HG03060 (cell line): ENCODE results near the gene SLC36A2.
"Not testable (repeated sequence)": the region's sequence is repeated elsewhere in the genome, so short reads cannot be mapped to it uniquely, and the experiment has no call there.

Experiments used
- ATAC-seq: cut with Tn5 transposase; IDR thresholded peaks from one replicate; pipeline ENCODE4 v1.9.1; 2021; ENCODE audit warnings: low read depth, moderate number of reproducible peaks; ENCODE audit not compliant: unreplicated experiment

SLC36A2 gene

GRCh38 chr5:151347369-151347768 is at the start of gene SLC36A2:
TSS of gene SLC36A2 (minus strand) at chr5:151347559. CDS start at chr5:151347460, 99 bp downstream.
- no peak for ATAC-seq

GRCh38 chr5:151388960-151389359 is 41.6 kb upstream of the SLC36A2 start:
- ATAC-seq: no peak

- ATAC-seq: no peak
These were observed 36.7 kb upstream of the SLC36A2 start for GRCh38 chr5:151384106-151384505.

GRCh38 chr5:151383011-151383410 is 35.7 kb upstream of the SLC36A2 start:
- no peak for ATAC-seq

- no peak for ATAC-seq
These were observed 35.2 kb upstream of the SLC36A2 start for GRCh38 chr5:151382576-151382975.

- ATAC-seq: no peak
These were observed 34.5 kb upstream of the SLC36A2 start for GRCh38 chr5:151381899-151382298.

- ATAC-seq: no peak
These were observed 31.3 kb upstream of the SLC36A2 start for GRCh38 chr5:151378616-151379015.

- no peak for ATAC-seq
These were observed 27.2 kb upstream of the SLC36A2 start for GRCh38 chr5:151374539-151374938.

GRCh38 chr5:151367038-151367437 is 19.7 kb upstream of the SLC36A2 start:
- not testable (repeated sequence) for ATAC-seq

GRCh38 chr5:151363673-151364072 is 16.3 kb upstream of the SLC36A2 start:
- no peak for ATAC-seq

- no peak for ATAC-seq
These were observed 15.6 kb upstream of the SLC36A2 start for GRCh38 chr5:151362970-151363369.

GRCh38 chr5:151359391-151359790 is 12.0 kb upstream of the SLC36A2 start:
- ATAC-seq: no peak

- ATAC-seq: no peak
These were observed 10.4 kb upstream of the SLC36A2 start for GRCh38 chr5:151357792-151358191.

- ATAC-seq: no peak
These were observed 9.7 kb upstream of the SLC36A2 start for GRCh38 chr5:151357097-151357496.

- no peak for ATAC-seq
These were observed 4.3 kb upstream of the SLC36A2 start for GRCh38 chr5:151351671-151352070.

GRCh38 chr5:151348789-151349188 is 1.4 kb upstream of the SLC36A2 start:
- no peak for ATAC-seq

GRCh38 chr5:151345808-151346478 is 1.4 kb downstream of the SLC36A2 start:
- ATAC-seq: no peak

- ATAC-seq: no peak
These were observed 2.1 kb downstream of the SLC36A2 start for GRCh38 chr5:151345187-151345807.

- ATAC-seq: no peak
These were observed 3.3 kb downstream of the SLC36A2 start for GRCh38 chr5:151344088-151344487.

- no peak for ATAC-seq
These were observed 7.4 kb downstream of the SLC36A2 start for GRCh38 chr5:151340004-151340403.

GRCh38 chr5:151338734-151339133 is 8.6 kb downstream of the SLC36A2 start:
- ATAC-seq: no peak

GRCh38 chr5:151332857-151333256 is 14.5 kb downstream of the SLC36A2 start:
- ATAC-seq: no peak
